Loucy (cell line): ENCODE results near the gene OR52K2.

Source experiments
- H2AFZ ChIP-seq: fragments of 200-600 bp; sonication (generic); 2 replicates; pipeline ENCODE4 v1.6.0; 2016; ENCODE audit warnings: antibody characterized with exemption, mild to moderate bottlenecking, low read length, moderate library complexity
- H3F3A ChIP-seq: fragments of 200-600 bp; 2 replicates; pipeline ENCODE4 v1.6.0; 2016; ENCODE audit warnings: antibody characterized with exemption, low read depth, mild to moderate bottlenecking
- H3K27me3 ChIP-seq: fragments of 200-600 bp; sonication (generic); 2 replicates; pipeline ENCODE4 v1.6.1; 2014; ENCODE audit warnings: low read length, mild to moderate bottlenecking; ENCODE audit not compliant: insufficient read depth, poor library complexity, severe bottlenecking
- H3K36me3 ChIP-seq: fragments of 200-600 bp; sonication (generic); 2 replicates; pipeline ENCODE4 v1.6.1; 2016; ENCODE audit warnings: low read length; ENCODE audit not compliant: insufficient read depth
- H3K4me1 ChIP-seq: fragments of 200-600 bp; sonication (generic); 2 replicates; pipeline ENCODE4 v1.5.1; 2014; ENCODE audit warnings: low read length, mild to moderate bottlenecking; ENCODE audit not compliant: insufficient read depth, poor library complexity, severe bottlenecking
- H3K4me2 ChIP-seq: fragments of 200-600 bp; sonication (generic); 2 replicates; pipeline ENCODE4 v1.6.0; 2014; ENCODE audit warnings: antibody characterized with exemption, low read length, low read depth, mild to moderate bottlenecking; ENCODE audit not compliant: poor library complexity, severe bottlenecking
- H3K4me3 ChIP-seq: fragments of 200-600 bp; sonication (generic); 2 replicates; pipeline ENCODE4 v1.5.1; 2014; ENCODE audit warnings: low read length, mild to moderate bottlenecking, mixed read lengths; ENCODE audit not compliant: poor library complexity, severe bottlenecking
- H3K79me2 ChIP-seq: fragments of 200-600 bp; sonication (generic); 2 replicates; pipeline ENCODE4 v1.6.1; 2014; ENCODE audit warnings: low read length; ENCODE audit not compliant: insufficient read depth
- H3K9ac ChIP-seq: fragments of 200-600 bp; sonication (generic); 2 replicates; pipeline ENCODE4 v1.6.0; 2014; ENCODE audit warnings: mild to moderate bottlenecking, low read depth, low read length, moderate library complexity; ENCODE audit not compliant: poor library complexity, severe bottlenecking
- H3K9me2 ChIP-seq: fragments of 200-600 bp; sonication (generic); replicated peaks from 2 replicates; pipeline ENCODE4 v1.6.1; 2016; ENCODE audit warnings: low read depth, low read length, mixed read lengths
- H3K9me3 ChIP-seq: fragments of 200-600 bp; sonication (generic); 2 replicates; pipeline ENCODE4 v1.6.1; 2014; ENCODE audit warnings: mild to moderate bottlenecking, antibody characterized with exemption, low read length, low read depth; ENCODE audit not compliant: insufficient read depth
- H4K20me1 ChIP-seq: fragments of 200-600 bp; sonication (generic); 2 replicates; pipeline ENCODE4 v1.6.0; 2014; ENCODE audit warnings: antibody characterized with exemption, low read length, mild to moderate bottlenecking; ENCODE audit not compliant: insufficient read depth, poor library complexity, severe bottlenecking
- EZH2phosphoT487 ChIP-seq: fragments of 200-600 bp; IDR thresholded peaks from 2 replicates; pipeline ENCODE4 v1.6.1; 2018; ENCODE audit warnings: antibody characterized with exemption, mild to moderate bottlenecking, moderate library complexity, borderline replicate concordance
- TF ChIP-seq, protein P1 (sequence below): fragments of 200-600 bp; sonication (generic); conservative IDR thresholded peaks from 2 replicates; pipeline ENCODE4 v1.5.1; 2014; ENCODE audit warnings: mild to moderate bottlenecking, antibody characterized with exemption, low read length

The OR52K2 gene

DNA sequence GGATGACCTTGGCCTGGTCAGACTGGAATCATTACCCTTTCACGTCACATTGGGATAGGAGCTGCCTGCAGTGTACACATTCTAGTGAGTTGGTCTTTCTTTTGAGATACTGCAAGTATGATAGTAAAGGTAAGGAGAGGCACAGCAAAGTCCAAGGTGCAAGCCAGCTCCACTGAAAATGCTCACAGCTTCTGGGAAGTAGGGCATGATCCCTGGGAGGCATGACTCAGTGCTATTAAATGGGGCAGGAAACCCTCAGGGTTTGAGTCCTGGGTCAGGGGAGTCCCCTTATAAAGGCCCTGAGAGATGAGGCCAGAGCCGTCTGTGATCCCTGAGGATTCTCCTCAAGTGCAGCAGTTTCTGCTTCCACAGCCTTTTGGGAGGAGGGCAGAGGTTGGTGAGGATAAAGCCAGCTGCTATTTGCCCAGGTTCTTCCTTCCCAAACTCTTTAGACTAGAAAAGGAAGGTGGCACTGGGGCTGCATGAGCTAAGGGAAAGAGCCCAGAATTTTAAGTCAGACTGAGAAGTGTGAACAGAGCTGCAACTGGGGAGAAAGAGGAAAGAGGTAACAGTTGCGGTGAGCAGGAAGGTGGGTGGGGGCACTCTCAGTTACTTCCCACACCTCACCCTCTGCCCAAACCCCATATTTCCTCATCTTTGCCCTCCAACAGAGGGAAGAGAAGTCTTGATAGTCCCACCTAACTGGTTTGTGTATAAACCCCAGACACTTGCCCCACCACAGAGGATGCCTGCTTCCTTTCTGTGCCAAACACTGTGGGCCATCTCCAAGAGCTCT is 18.9 kb downstream of the OR52K2 start:
- Histone ChIP-seq H3K36me3 (no peaks in the 10 kb centered on the region), H2AFZ (no peak overlapping the region), H3K9ac (no peak overlapping the region), H3K9me3 (no peaks in the 10 kb centered on the region), H3K27me3 (peaks cover 16% of the 10 kb centered on the region), H3F3A (no peaks in the 10 kb centered on the region), H3K9me2 (no peaks in the 10 kb centered on the region), H3K4me3 (no peak overlapping the region), H3K79me2 (no peaks in the 10 kb centered on the region), H3K4me1 (no peaks in the 10 kb centered on the region), H4K20me1 (no peaks in the 10 kb centered on the region), H3K4me2 (no peak overlapping the region)
- TF ChIP-seq EZH2phosphoT487, result no peak
- TF ChIP-seq, protein P1, sequence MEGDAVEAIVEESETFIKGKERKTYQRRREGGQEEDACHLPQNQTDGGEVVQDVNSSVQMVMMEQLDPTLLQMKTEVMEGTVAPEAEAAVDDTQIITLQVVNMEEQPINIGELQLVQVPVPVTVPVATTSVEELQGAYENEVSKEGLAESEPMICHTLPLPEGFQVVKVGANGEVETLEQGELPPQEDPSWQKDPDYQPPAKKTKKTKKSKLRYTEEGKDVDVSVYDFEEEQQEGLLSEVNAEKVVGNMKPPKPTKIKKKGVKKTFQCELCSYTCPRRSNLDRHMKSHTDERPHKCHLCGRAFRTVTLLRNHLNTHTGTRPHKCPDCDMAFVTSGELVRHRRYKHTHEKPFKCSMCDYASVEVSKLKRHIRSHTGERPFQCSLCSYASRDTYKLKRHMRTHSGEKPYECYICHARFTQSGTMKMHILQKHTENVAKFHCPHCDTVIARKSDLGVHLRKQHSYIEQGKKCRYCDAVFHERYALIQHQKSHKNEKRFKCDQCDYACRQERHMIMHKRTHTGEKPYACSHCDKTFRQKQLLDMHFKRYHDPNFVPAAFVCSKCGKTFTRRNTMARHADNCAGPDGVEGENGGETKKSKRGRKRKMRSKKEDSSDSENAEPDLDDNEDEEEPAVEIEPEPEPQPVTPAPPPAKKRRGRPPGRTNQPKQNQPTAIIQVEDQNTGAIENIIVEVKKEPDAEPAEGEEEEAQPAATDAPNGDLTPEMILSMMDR, result no peak

DNA sequence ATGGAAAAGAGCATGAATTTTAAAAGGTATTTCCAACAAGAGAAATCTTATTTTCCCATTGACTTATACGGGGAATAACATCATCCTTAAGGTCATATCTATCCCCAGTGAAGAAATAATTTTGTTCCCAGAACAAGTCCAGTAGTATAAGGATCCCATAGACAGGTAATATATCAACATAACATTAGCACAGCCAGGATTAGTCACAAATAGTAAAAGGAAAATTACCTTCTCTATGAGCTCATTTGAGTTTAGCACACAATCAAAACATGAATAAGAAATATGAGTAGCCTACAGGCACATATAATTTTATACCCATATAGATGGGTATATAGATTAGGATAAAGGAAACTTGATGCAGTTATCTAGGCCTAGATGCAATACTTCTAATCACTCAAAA is 30.5 kb downstream of the OR52K2 start:
- no peak for TF ChIP-seq EZH2phosphoT487
- TF ChIP-seq, protein P1, result no peak
- Histone ChIP-seq H3K4me3 (no peak overlapping the region), H4K20me1 (no peaks in the 10 kb centered on the region), H3K4me1 (no peaks in the 10 kb centered on the region), H3F3A (no peaks in the 10 kb centered on the region), H3K9me2 (no peaks in the 10 kb centered on the region), H3K79me2 (no peaks in the 10 kb centered on the region), H3K9ac (no peak overlapping the region), H3K4me2 (no peak overlapping the region), H3K9me3 (no peaks in the 10 kb centered on the region), H3K36me3 (no peaks in the 10 kb centered on the region), H3K27me3 (peaks cover 12% of the 10 kb centered on the region), H2AFZ (no peak overlapping the region)

DNA sequence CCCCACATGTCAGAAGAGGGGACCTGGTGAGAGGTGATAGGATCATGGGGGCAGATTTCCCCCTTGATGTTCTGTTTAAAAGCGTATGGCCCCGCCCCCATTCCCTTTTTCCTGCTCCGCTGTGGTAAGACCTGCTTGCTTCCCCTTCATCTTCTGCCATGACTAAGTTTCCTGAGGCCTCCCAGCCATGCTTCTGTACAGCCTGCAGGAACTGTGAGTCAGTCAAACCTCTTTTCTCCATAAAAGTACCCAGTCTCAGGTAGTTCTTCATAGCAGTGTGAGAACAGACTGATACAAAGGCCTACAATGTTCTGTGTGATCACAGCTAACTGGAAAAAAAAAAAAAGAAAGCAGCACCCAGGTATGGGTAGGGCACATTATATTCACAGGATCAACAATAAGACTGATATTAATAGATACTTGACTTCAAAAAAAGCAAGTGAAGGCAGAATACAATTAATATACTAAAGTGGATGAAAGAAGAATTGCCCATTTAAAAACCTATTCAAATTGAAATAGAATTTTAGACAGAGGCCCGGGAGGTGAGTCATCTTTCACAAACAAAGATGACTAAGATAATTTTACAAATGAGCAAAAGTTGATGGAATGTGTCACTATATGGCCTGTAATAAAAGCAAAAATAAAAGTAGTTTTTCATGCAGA is 31.6 kb downstream of the OR52K2 start:
- no peak overlapping the region for H3K4me2 ChIP-seq
- H3K36me3 ChIP-seq, result no peaks in the 10 kb centered on the region
- no peaks in the 10 kb centered on the region for H3K79me2 ChIP-seq

More for the DNA sequence above, 31.6 kb downstream of the OR52K2 start:
- no peaks in the 10 kb centered on the region for H3K4me1 ChIP-seq
- TF ChIP-seq, protein P1, result no peak
- TF ChIP-seq EZH2phosphoT487, result no peak
- no peak overlapping the region for H3K4me3 ChIP-seq
- no peak overlapping the region for H3K9ac ChIP-seq
- peaks cover 22% of the 10 kb centered on the region for H3K27me3 ChIP-seq
- H2AFZ ChIP-seq, result no peak overlapping the region
- no peaks in the 10 kb centered on the region for H3K9me3 ChIP-seq
- H4K20me1 ChIP-seq, result no peaks in the 10 kb centered on the region
- no peaks in the 10 kb centered on the region for H3F3A ChIP-seq
- H3K9me2 ChIP-seq, result no peaks in the 10 kb centered on the region
